GM18907 (cell line): ENCODE measurements around the gene POLQ.
"Not testable (repeated sequence)": the region's sequence is repeated elsewhere in the genome, so short reads cannot be mapped to it uniquely, and the experiment has no call there.

Experiments
- ATAC-seq: cut with Tn5 transposase; IDR thresholded peaks from one replicate; pipeline ENCODE4 v1.9.1; 2021; ENCODE audit warnings: mild to moderate bottlenecking, moderate library complexity; ENCODE audit not compliant: unreplicated experiment

The POLQ gene

GRCh38 chr3:121545574-121546455, at the start of gene POLQ:
TSS of gene POLQ (minus strand) at chr3:121545988. CDS start at chr3:121545877, 111 bp downstream.
- ATAC-seq = peak; percentile 83

- no peak for ATAC-seq
These were observed 49.1 kb upstream of the POLQ start for GRCh38 chr3:121594850-121595249.

DNA sequence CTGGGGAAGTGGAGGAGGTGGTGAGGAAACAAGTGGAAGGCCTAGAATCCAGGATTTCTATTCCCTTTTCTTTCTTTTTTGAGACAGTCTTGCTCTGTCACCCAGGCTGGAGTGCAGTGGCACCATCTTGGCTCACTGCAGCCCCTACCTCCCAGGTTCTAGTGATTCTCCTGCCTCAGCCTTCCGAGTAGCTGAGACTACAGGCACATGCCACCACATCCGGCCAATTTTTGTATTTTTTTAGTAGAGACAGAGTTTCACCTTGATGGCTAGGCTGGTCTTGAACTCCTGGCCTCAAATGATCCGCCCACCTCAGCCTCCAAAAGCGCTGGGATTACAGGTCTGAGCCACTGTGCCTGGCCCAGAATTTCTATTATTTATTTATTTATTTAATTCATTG, 48.0 kb upstream of the POLQ start:
- ATAC-seq = not testable (repeated sequence)

DNA sequence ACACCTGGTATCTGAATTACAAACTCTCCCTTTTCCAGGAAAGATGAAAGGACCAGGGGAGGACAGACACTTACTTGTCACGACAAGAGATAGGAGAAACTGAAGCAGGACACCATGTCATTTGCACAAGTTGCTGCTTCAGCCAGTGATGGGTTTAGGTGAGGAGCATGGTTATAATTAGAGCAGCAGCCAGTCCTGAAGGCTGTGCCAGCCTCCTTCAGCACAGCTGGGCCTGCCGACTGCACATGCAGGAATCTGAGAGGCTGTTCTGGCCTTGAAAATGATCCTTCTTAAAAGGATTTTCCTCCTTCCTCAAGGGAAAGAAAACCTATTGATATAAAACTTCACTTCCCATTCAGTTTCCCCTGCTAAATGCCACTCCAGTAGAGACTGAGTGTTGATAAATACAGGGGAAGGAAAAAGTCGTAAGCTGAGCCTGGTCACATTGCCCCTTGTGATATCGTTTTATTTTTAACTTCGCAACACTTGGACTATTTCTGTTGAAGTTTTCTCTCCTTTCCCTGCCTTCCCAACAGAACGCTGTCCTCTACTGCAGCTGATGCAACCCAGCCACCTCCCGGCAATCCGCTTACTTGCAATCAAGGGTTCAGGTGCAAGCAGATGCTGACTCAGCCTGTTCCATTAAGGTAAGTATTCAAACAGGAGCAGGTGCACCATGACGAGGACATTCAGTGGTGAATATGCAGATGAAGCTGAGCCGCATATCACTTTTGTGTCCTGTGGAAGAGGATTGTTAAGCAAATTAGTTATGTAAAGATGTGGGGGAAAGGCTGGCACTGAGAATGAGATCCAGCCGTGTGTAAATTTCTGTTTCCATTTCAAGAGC, 47.3 kb upstream of the POLQ start, which contains the start of gene FBXO40:
FBXO40 (plus strand) TSS at position 524 of the 847 bp plus-strand sequence. CDS start 27,197 bp downstream, outside the sequence.
- ATAC-seq = peak; percentile 68

DNA sequence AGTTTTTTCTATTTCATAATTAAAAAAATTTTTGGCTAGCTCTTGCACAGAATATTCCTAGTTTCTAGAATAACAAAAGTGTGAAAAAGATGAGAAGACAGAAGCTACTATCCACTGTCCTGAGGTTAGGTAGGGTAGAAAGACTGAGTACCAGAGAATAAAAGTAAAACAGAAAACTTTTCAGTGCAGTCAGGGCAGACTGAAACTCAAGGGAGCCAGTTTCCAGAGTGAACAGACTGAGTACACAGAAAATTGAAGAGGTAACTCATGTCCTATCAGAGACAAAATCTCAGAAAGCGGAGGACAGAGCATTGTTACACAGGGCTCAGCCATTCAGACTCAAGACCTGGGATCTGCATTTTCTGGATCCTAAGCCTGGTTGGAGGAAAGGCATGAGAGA, 38.6 kb upstream of the POLQ start:
- no peak for ATAC-seq

DNA sequence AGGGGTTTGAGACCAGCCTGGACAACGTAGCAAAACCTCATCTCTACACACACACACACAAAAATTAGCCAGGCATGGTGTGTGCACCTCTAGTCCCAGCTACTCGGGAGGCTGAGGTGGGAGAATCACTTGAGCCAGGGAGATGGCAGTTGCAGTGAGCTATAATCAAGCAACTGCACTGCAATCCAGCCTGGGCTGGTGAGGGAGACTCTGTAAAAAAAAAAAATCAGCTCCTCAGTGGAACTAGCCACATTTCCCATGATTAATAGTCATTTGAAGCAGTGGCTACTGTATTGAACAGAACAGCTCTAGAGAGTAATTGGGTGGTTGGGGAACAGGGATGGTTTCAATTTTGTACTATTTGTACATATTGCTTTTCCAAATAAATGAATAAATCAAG, 35.9 kb upstream of the POLQ start:
- no peak for ATAC-seq

- no peak for ATAC-seq
These were observed 28.7 kb upstream of the POLQ start for GRCh38 chr3:121574449-121574848.

- no peak for ATAC-seq
These were observed 21.9 kb upstream of the POLQ start, which contains the start of gene ARGFX for GRCh38 chr3:121567649-121568048. TSS of gene ARGFX (plus strand) at chr3:121567949. CDS start at chr3:121570714, 2,765 bp downstream.

- no peak for ATAC-seq
These were observed 21.0 kb upstream of the POLQ start for GRCh38 chr3:121566773-121567172.

DNA sequence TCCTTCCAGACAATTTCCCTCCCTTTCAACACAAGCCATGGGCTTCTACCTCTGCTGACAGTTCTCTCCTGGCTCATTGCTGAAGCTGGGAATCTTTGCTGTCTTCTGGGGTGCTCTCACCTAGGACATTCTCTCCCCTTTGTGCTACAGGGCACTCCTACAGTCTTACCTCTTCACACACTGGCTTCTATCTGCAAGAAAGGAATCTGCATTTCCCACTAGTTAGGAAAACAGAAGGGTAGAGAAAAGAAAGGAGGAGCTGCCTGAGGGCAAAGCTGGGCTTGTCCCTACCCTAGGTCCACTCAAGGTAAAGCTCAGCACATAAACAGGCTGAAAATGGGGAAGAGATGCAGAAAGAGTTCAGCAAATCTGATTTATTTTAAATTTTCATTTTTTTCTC, 16.4 kb upstream of the POLQ start:
- no peak for ATAC-seq

GRCh38 chr3:121557426-121557934, 11.7 kb upstream of the POLQ start:
- ATAC-seq = no peak

- ATAC-seq = no peak
These were observed 7.0 kb upstream of the POLQ start for GRCh38 chr3:121552797-121553196.

- ATAC-seq = no peak
These were observed 6.6 kb upstream of the POLQ start for GRCh38 chr3:121552379-121552778.

GRCh38 chr3:121545049-121545573, 677 bp downstream of the POLQ start:
- no peak for ATAC-seq

DNA sequence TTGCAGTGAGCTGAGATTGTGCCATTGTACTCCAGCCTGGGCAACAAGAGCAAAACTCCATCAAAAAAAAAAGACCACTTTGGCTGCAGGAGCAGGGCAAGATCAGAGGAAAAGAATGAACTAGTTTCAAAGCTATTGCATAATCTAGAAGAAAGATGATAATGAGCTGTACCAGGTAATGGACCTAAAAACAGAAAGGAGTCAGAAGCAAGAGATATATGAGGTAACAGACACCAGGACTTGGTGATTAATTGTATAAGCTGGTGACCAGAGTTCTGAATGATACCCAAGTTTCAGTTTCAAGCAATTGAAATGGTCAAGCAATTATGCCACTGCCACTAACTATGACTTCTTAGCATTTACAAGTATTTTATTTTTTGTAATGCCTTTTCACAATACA, 2.9 kb downstream of the POLQ start:
- ATAC-seq = no peak

- no peak for ATAC-seq
These were observed 14.5 kb downstream of the POLQ start for GRCh38 chr3:121531269-121531668.

GRCh38 chr3:121529308-121529707, 16.5 kb downstream of the POLQ start:
- ATAC-seq = no peak

DNA sequence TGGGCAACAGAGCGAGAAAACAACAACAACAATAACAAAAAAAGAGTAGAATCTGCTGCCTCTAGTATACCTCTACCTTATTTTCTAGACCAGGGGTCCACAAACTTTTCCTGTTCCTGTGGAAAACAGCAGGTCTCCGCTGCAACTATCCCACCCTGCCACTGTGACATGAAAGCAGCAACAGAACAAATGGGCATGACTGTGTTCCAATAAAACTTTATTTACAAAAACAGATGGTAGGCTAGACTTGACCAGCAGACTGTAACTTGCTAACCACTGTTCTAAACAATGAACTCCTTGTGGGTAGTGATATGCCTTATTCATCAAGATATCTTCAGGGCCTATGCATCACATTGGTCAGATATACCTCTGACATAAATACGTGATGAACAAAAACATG, 25.3 kb downstream of the POLQ start:
- no peak for ATAC-seq

- ATAC-seq = no peak
These were observed 27.7 kb downstream of the POLQ start for GRCh38 chr3:121517953-121518655.

DNA sequence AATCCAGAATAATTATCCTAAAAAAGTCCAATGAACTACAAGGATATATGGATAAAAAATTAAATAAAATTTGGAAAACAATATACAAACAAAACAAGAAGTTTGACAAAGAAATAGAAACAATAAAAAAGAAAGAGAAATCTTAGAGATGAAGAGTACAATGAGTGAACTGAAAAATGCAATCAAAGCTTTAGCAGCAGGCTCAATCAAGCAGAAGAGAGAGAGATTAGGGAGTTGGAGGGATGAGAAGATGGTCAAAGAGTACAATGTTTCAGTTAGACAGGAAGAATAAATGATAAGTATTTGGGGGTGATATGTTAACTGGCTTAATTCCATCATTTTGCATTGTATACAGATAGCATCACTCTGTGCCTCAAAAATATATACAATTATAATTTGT, 29.9 kb downstream of the POLQ start:
- no peak for ATAC-seq

DNA sequence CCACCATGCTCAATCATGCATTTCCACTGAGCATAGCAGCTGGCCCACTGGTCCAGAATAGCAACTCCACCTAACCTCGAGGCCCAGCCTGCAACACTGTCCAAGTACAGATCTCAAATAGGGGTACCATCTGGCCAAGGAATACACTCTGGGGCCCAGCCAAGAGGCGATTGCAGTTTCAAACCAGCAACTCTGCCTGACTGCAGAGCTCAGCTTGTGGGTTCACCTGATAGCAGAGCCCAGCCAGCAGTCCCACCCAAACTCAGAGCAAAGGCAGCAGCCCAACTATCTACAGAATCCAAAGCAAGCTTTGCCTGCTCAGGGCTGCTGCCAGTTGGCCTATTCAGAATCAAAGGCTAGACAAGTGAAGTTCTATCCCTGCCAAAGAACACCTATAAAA, 30.5 kb downstream of the POLQ start:
- no peak for ATAC-seq
